ENCODE data around the gene SFT2D1.

SFT2D1 gene

GRCh38 chr6:166343150-166343487 is 774 bp upstream of the SFT2D1 start:
- peaks cover 4% of the 10 kb centered on the region for H3K9me3 Mint-ChIP-seq
- no peak overlapping the region for H3K27ac Mint-ChIP-seq
- DNase-seq: no peak
- peak overlapping the region; percentile 92 for H3K4me3 Mint-ChIP-seq
- peaks cover 4% of the 10 kb centered on the region for H3K36me3 Mint-ChIP-seq (ENCODE audit: low read depth)
- H3K4me1 Mint-ChIP-seq: peaks cover 17% of the 10 kb centered on the region
- TF ChIP-seq, protein P1, sequence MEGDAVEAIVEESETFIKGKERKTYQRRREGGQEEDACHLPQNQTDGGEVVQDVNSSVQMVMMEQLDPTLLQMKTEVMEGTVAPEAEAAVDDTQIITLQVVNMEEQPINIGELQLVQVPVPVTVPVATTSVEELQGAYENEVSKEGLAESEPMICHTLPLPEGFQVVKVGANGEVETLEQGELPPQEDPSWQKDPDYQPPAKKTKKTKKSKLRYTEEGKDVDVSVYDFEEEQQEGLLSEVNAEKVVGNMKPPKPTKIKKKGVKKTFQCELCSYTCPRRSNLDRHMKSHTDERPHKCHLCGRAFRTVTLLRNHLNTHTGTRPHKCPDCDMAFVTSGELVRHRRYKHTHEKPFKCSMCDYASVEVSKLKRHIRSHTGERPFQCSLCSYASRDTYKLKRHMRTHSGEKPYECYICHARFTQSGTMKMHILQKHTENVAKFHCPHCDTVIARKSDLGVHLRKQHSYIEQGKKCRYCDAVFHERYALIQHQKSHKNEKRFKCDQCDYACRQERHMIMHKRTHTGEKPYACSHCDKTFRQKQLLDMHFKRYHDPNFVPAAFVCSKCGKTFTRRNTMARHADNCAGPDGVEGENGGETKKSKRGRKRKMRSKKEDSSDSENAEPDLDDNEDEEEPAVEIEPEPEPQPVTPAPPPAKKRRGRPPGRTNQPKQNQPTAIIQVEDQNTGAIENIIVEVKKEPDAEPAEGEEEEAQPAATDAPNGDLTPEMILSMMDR (IDR thresholded peaks at IDR 0.05): no peak
- peaks cover 17% of the 10 kb centered on the region for H3K27me3 Mint-ChIP-seq (ENCODE audit: low read depth, poor library complexity)

DNA sequence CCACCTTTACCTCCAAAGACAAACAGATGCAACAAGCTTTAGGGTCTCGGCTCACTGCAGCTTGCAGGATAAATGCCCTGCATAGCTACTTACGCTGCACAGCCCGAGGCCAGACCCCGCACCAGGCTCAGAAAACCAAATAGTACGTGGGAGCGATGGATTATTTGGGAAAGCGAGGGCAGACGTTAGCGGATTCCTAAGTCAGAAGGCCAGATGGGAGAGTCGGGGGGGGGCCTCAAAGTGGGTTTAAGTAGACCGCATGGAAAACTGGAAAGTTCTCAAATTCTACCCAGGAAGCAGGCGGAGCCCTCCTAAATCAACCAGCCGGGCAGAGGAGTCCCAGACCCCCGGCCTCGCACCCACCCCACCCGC is 382 bp downstream of the SFT2D1 start:
- Mint-ChIP-seq H3K9me3 (no peaks in the 10 kb centered on the region), H3K27ac (peak overlapping the region; percentile 36), H3K4me3 (peak overlapping the region; percentile 92), H3K27me3 (ENCODE audit: low read depth, poor library complexity) (peaks cover 13% of the 10 kb centered on the region), H3K36me3 (ENCODE audit: low read depth) (peaks cover 10% of the 10 kb centered on the region), H3K4me1 (peaks cover 17% of the 10 kb centered on the region)
- no peak for DNase-seq
- TF ChIP-seq, protein P1 (IDR thresholded peaks at IDR 0.05): no peak

DNA sequence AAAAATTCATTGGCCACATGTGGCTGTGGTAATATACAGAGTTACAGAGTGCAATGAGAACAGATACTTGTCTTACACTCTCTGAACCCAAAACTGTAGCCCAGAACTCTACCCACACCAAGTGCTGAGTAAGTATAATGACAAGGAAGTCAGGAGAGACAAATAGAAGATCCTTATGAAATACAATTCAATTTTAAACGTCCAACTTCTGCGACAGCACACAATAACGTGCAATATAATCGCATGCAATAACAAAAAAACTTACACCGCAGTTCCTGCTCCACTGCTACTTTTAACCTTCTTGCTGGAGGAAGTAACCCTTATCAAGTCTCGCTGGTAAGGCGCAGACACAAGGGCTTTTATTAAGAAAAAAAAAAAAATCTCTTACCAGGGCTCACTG is 881 bp downstream of the SFT2D1 start:
- H3K9me3 Mint-ChIP-seq: no peaks in the 10 kb centered on the region
- peaks cover 10% of the 10 kb centered on the region for H3K36me3 Mint-ChIP-seq (ENCODE audit: low read depth)
- TF ChIP-seq, protein P1 (IDR thresholded peaks at IDR 0.05): no peak
- no peak for DNase-seq
- H3K4me1 Mint-ChIP-seq: peaks cover 17% of the 10 kb centered on the region
- H3K27me3 Mint-ChIP-seq (ENCODE audit: low read depth, poor library complexity): peaks cover 8% of the 10 kb centered on the region
- H3K4me3 Mint-ChIP-seq: peak overlapping the region; percentile 92
- H3K27ac Mint-ChIP-seq: peak overlapping the region; percentile 36

DNA sequence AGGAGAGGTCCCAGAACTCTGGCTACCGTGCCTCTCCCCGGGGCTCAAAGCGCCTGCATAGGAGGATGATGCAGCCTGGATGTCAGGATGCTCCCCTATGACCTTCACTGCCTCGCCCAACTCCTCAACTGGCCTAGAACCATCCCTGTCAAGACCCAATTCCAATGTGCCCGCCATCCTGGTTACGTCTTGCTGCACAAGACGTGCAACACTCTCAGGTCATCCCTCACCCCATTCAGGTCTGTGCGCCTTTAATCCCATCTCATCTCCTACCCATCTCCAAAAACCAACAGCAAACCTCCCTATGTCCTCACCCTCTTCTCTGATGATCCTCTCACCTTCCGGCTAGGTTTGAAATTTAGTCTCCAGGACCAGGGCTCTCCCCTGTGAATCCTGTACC is 3.5 kb downstream of the SFT2D1 start:
- TF ChIP-seq, protein P1 (IDR thresholded peaks at IDR 0.05): no peak
- Mint-ChIP-seq H3K4me3 (no peak overlapping the region), H3K27me3 (ENCODE audit: low read depth, poor library complexity) (no peaks in the 10 kb centered on the region), H3K27ac (no peak overlapping the region), H3K4me1 (peaks cover 19% of the 10 kb centered on the region), H3K9me3 (no peaks in the 10 kb centered on the region), H3K36me3 (ENCODE audit: low read depth) (peaks cover 31% of the 10 kb centered on the region)
- DNase-seq: no peak

DNA sequence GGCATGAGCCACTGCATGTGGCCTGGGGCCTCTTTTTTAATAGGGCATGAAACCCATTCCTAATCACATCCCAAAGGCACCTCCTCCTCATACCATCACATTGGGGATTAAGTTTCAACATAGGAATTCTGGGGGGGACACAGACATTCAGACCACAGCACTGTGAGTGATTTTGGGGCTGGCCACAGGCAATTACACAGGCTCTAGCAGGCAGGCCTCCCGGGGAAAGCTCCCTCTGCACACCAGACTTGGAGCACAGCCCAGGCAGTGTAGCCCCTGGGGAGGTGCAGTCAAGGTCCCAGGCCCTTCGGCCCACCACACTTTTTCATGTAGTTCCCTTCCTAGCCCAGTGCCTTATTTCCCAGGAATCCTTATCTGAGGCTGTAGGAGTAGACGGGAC is 5.5 kb downstream of the SFT2D1 start:
- Mint-ChIP-seq H3K9me3 (no peaks in the 10 kb centered on the region), H3K27ac (no peak overlapping the region), H3K36me3 (ENCODE audit: low read depth) (peaks cover 36% of the 10 kb centered on the region), H3K4me1 (peaks cover 15% of the 10 kb centered on the region), H3K27me3 (ENCODE audit: low read depth, poor library complexity) (no peaks in the 10 kb centered on the region), H3K4me3 (no peak overlapping the region)
- no peak for DNase-seq
- TF ChIP-seq, protein P1 (IDR thresholded peaks at IDR 0.05): no peak

DNA sequence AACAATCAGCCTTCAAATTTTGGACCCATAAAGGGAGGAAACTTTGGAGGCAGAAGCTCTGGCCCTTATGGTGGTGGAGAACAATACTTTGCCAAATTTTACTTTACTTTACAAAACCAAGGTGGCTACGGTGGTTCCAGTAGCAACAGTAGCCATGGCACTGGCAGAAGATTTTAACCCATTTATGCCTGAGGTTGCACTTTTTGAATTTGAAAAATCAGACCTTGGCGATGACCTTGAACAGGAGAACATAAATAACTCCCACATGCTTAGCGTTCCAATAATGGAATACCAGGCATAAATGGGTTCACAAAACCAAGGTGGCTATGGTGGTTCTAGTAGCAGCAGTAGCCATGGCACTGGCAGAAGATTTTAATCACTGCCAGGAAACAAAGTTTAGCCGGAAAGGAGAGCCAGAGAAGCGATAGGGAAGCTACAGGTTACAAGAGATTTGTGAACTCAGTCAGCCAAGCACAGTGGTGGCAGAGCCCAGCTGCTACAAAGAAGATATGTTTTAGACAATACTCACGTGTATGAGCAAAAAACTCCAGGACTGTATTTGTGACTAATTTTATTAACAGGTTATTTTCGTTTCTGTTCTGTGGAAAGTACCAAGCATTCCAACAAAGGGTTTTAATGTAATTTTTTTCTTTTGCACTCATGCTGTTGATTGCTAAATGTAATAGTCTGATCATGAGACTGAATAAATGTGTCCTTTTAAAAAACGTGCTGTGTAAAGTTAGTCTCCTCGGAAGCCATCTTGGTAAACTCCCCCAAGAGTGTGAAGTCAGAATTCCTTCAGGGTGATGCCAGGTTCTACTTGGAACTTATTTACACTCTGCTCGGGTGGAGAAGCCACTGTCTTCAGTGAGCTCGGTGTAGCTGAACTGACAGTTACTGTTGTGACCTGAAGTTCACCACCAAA is 6.7 kb downstream of the SFT2D1 start:
- peak overlapping the region; percentile 39 for H3K27ac Mint-ChIP-seq
- H3K9me3 Mint-ChIP-seq: no peaks in the 10 kb centered on the region
- H3K4me1 Mint-ChIP-seq: peaks cover 11% of the 10 kb centered on the region
- TF ChIP-seq, protein P1 (IDR thresholded peaks at IDR 0.05): no peak
- DNase-seq: no peak
- H3K4me3 Mint-ChIP-seq: no peak overlapping the region
- H3K36me3 Mint-ChIP-seq (ENCODE audit: low read depth): peaks cover 35% of the 10 kb centered on the region
- no peaks in the 10 kb centered on the region for H3K27me3 Mint-ChIP-seq (ENCODE audit: low read depth, poor library complexity)
